ENCODE measurements around the gene S100A5. TPM values are rescaled to one million over a fixed set of nuclear protein-coding genes. Genes with fewer than 3 reads are reported as not detected.
"Not testable (repeated sequence)": the region's sequence is repeated elsewhere in the genome, so short reads cannot be mapped to it uniquely, and the experiment has no call there.

The S100A5 gene
- total RNA-seq, 1 donor from 2014 or later: not detected

DNA sequence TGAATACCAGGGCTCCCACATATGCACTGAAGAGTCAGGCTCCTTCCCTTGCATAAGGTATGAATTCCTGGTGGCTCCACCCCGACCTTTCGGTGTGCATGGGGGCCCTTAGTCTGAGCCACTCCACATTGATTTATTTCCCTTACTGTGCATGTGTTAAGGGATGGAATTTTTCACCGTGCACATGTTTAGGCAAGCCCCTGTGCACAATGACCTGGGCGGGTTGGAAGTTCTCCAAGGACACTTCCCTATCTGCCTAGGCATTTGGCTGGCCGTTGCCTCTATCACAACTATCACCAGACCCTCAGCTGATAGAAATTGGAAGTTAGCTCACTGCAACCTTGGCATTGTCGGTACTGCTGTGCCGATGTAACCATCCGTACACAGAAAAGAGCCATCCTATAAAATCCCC is 14.6 kb downstream of the S100A5 start:
- H3K9me3 Mint-ChIP-seq (ENCODE audit: low read depth): no peaks in the 10 kb centered on the region
- H3K4me1 Mint-ChIP-seq (ENCODE audit: low read depth): peaks cover 15% of the 10 kb centered on the region
- no peaks in the 10 kb centered on the region for H3K36me3 Mint-ChIP-seq (ENCODE audit: insufficient read depth)
- TF ChIP-seq, protein P1, sequence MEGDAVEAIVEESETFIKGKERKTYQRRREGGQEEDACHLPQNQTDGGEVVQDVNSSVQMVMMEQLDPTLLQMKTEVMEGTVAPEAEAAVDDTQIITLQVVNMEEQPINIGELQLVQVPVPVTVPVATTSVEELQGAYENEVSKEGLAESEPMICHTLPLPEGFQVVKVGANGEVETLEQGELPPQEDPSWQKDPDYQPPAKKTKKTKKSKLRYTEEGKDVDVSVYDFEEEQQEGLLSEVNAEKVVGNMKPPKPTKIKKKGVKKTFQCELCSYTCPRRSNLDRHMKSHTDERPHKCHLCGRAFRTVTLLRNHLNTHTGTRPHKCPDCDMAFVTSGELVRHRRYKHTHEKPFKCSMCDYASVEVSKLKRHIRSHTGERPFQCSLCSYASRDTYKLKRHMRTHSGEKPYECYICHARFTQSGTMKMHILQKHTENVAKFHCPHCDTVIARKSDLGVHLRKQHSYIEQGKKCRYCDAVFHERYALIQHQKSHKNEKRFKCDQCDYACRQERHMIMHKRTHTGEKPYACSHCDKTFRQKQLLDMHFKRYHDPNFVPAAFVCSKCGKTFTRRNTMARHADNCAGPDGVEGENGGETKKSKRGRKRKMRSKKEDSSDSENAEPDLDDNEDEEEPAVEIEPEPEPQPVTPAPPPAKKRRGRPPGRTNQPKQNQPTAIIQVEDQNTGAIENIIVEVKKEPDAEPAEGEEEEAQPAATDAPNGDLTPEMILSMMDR (IDR thresholded peaks at IDR 0.05; ENCODE audit: unreplicated experiment): no peak
- no peaks in the 10 kb centered on the region for H3K27me3 Mint-ChIP-seq
- no peak overlapping the region for H3K27ac Mint-ChIP-seq
- no peak for DNase-seq (ENCODE audit: low spot score, unreplicated experiment)
- no peak overlapping the region for H3K4me3 Mint-ChIP-seq (ENCODE audit: low read depth)

DNA sequence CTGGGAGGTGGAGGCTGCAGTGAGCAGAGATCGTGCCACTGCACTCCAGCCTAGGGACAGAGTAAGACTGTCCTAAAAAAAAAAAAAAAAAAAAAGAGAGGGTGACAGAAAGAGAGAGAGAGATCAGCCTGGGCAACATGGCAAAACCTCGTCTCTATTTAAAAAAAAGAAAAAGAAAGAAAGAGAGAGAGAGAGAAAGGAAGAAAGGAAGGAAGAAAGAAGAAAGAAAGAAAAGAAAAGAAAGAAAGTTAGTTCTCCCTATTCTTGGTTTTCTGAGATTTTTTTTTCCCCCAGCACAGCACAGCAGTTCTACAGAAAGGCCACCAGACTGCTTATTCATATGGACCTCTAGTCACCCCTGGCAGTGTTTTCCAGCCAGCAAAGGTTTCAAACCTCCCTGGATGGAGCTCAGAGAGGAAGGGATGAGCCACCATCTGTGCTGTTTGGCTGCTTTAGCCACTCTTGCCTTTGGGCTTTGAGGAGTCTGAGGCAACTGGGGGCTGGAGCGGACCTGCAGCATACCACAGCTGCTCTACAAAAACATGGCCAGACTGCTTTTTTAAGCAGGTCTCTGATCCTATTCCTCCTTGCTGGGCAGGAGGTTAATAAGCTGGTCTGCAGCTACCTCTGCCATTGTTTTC is 15.5 kb downstream of the S100A5 start:
- H3K4me1 Mint-ChIP-seq (ENCODE audit: low read depth): peaks cover 24% of the 10 kb centered on the region
- peak overlapping the region; percentile 37 for H3K27ac Mint-ChIP-seq
- no peak for DNase-seq (ENCODE audit: low spot score, unreplicated experiment)
- no peak overlapping the region for H3K4me3 Mint-ChIP-seq (ENCODE audit: low read depth)
- H3K27me3 Mint-ChIP-seq: no peaks in the 10 kb centered on the region
- H3K9me3 Mint-ChIP-seq (ENCODE audit: low read depth): no peaks in the 10 kb centered on the region
- TF ChIP-seq, protein P1 (IDR thresholded peaks at IDR 0.05; ENCODE audit: unreplicated experiment): no peak
- no peaks in the 10 kb centered on the region for H3K36me3 Mint-ChIP-seq (ENCODE audit: insufficient read depth)

DNA sequence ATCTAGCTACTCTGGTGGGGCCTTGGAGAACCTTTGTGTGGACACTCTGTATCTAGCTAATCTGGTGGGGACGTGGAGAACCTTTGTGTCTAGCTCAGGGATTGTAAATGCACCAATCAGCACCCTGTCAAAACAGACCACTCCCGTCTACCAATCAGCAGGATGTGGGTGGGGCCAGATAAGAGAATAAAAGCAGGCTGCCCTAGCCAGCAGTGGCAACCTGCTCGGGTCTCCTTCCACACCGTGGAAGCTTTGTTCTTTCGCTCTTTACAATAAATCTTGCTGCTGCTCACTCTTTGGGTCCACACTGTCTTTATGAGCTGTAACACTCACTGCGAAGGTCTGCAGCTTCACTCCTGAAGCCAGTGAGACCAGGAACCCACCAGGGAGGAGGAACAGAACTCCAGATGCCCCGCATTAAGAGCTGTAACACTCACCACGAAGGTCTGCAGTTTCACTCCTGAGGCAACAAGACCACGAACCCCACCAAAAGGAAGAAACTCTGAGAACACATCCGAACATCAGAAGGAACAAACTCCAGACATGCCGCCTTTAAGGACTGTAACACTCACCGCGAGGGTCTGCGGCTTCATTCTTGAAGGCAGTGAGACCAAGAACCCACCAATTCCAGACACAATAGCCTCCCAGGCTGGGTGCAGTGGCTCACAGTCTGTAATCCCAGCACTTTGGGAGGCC is 18.2 kb downstream of the S100A5 start:
- not testable (repeated sequence) for H3K27me3 Mint-ChIP-seq; H3K9me3 Mint-ChIP-seq (ENCODE audit: low read depth); H3K4me3 Mint-ChIP-seq (ENCODE audit: low read depth); DNase-seq (ENCODE audit: low spot score, unreplicated experiment); H3K36me3 Mint-ChIP-seq (ENCODE audit: insufficient read depth)
- peak overlapping the region; percentile 60 for H3K27ac Mint-ChIP-seq
- peaks cover 28% of the 10 kb centered on the region for H3K4me1 Mint-ChIP-seq (ENCODE audit: low read depth)

DNA sequence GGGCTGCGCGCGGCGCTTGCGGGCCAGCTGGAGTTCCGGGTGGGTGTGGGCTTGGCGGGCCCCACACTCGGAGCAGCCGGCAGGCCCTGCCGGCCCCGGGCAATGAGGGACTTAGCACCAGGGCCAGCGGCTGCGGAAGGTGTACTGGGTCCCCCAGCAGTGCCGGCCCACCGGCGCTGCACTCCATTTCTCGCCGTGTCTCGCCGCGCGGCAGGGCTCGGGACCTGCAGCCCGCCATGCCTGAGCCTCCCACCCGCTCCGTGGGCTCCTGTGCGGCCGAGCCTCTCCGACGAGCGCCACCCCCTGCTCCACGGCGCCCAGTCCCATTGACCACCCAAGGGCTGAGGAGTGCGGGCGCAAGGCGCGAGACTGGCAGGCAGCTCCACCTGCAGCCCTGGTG is 18.9 kb downstream of the S100A5 start:
- H3K27me3 Mint-ChIP-seq; H3K4me3 Mint-ChIP-seq (ENCODE audit: low read depth); H3K9me3 Mint-ChIP-seq (ENCODE audit: low read depth); H3K27ac Mint-ChIP-seq; DNase-seq (ENCODE audit: low spot score, unreplicated experiment); H3K36me3 Mint-ChIP-seq (ENCODE audit: insufficient read depth): not testable (repeated sequence)
- peaks cover 28% of the 10 kb centered on the region for H3K4me1 Mint-ChIP-seq (ENCODE audit: low read depth)

DNA sequence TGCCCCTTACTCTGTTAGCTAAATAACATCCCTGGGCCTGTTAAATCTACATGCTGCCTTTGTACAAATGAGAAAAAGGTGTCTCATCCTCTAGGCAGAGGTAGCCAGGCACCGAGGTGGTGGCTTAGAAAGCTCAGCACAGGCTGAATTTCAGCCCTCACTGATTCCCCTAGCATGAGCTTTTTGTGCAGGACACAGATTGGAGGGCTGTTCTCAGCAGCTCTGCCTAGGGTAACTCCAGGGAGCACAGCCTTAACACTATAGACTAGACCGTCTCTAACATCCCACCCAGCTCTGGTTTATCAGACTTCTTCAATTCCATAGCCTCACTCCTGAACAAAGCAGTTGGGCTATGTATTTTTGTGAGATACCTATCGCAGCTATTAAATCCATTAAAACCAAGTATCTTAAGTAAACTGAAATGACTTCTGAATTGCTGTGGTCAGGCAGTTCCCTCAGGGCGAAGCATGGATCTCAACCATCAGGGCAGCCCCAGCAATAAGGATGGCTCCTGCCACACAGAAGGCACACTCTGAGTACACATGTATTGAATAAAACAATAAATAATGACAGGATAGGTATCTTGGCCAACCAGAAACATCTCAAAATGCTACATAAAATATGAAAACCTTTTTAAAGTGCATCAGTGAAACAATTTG is 19.8 kb downstream of the S100A5 start:
- no peaks in the 10 kb centered on the region for H3K27me3 Mint-ChIP-seq
- H3K4me3 Mint-ChIP-seq (ENCODE audit: low read depth): no peak overlapping the region
- H3K36me3 Mint-ChIP-seq (ENCODE audit: insufficient read depth): no peaks in the 10 kb centered on the region
- peaks cover 22% of the 10 kb centered on the region for H3K4me1 Mint-ChIP-seq (ENCODE audit: low read depth)
- no peak for DNase-seq (ENCODE audit: low spot score, unreplicated experiment)
- H3K27ac Mint-ChIP-seq: peak overlapping the region; percentile 91
- no peaks in the 10 kb centered on the region for H3K9me3 Mint-ChIP-seq (ENCODE audit: low read depth)
- TF ChIP-seq, protein P1 (IDR thresholded peaks at IDR 0.05; ENCODE audit: unreplicated experiment): no peak

DNA sequence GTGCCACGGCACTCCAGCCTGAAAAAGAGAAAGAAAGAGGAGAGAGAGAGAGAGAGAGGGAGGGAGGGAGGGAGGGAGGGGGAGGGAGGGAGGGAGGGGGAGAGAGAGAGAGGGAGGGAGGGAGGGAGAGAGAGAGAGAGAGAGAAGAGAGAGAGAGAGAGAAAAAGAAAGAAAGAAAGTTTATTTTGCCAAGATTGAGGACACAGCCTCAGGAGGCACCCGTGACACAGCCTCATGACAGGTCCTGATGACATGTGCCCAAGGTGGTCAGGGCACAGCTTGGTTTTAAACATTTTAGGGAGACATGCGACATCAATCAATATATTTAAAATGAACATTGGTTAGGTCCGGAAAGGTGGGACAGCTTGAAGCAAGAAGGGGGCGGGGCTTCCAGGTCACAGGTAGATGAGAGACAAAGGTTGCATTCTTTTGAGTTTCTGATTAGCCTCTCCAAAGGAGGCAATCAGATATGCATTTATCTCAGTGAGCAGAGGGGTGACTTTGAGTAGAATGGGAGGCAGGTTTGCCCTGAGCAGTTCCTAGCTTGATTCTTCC is 20.5 kb downstream of the S100A5 start:
- H3K27me3 Mint-ChIP-seq; DNase-seq (ENCODE audit: low spot score, unreplicated experiment); H3K36me3 Mint-ChIP-seq (ENCODE audit: insufficient read depth); H3K9me3 Mint-ChIP-seq (ENCODE audit: low read depth): not testable (repeated sequence)
- H3K4me1 Mint-ChIP-seq (ENCODE audit: low read depth): peaks cover 15% of the 10 kb centered on the region
- H3K4me3 Mint-ChIP-seq (ENCODE audit: low read depth): peak overlapping the region; percentile 32
- peak overlapping the region; percentile 91 for H3K27ac Mint-ChIP-seq

Data from progenitor cell of endocrine pancreas (in vitro differentiated cells).